HCT116 (cell line): ENCODE results near the gene BRD7. TPM values are rescaled to one million over a fixed set of nuclear protein-coding genes. Genes with fewer than 3 reads are reported as not detected.

ENCODE experiments used
- ATAC-seq: fragments of 200-7000 bp; cut with Tn5 transposase; 2 replicates; pipeline ENCODE4 v1.9.1; 2020; ENCODE audit warnings: mild to moderate bottlenecking, moderate library complexity
- BruUV-seq: library from RNA; stranded (reverse); fragments of 400-500 nt; replicated peaks from 2 replicates; lab custom pipeline; 2021; lab: Mats Ljungman, UMichigan
- CTCF ChIA-PET: fragments of 300-600 bp; sonication (Branson Sonifier 250); formaldehyde crosslinking; loops from one replicate; lab custom pipeline; 2021; ENCODE audit warnings: antibody characterized with exemption; lab: Charles Lee
- POLR2A ChIA-PET: fragments of 300-600, 350-600 bp; sonication (Branson Sonifier 250); formaldehyde crosslinking; loops from one replicate; lab custom pipeline; 2021; ENCODE audit warnings: antibody characterized with exemption; lab: Charles Lee
- RAD21 ChIA-PET, 2 experiments: fragments of 300-600 bp; sonication (Branson Sonifier 250); formaldehyde crosslinking; loops; one replicate each; lab custom pipeline; 2023; ENCODE audit warnings: low total read pairs in 2 of 2; ENCODE audit not compliant: uncharacterized antibody in 2 of 2, unreplicated experiment in 2 of 2, low non-redundant PET in 1 of 2; lab: Charles Lee
- DNase-seq: peaks from one replicate; pipeline ENCODE4 v3.0.0-alpha.2; 2010; ENCODE audit warnings: low read depth, low spot score
- H2AFZ ChIP-seq: fragments of 200-600 bp; shearing (Covaris generic), sonication (generic); 2 replicates; pipeline ENCODE4 v1.6.1; 2017; ENCODE audit warnings: low read depth, mixed run types, mixed read lengths, antibody characterized with exemption, low read length; ENCODE audit not compliant: poor library complexity, severe bottlenecking
- H3K27ac ChIP-seq: 2 replicates; pipeline ENCODE4 v1.5.1; 2012; ENCODE audit warnings: low read depth, low read length
- H3K27me3 ChIP-seq: fragments of 200-600 bp; sonication (generic); 2 replicates; pipeline ENCODE4 v1.6.1; 2016; ENCODE audit warnings: mixed run types, low read length, mixed read lengths; ENCODE audit not compliant: insufficient read depth
- H3K36me3 ChIP-seq, 2 experiments: fragments of 200-500 bp in 1 of 2; fragments of 200-600 bp in 1 of 2; sonication (Bioruptor generic) in 1 of 2; sonication (generic) in 1 of 2; 2 replicates each; pipeline versions ENCODE4 v1.5.1 to v1.6.1; 2014 to 2016; ENCODE audit warnings: low read length in 2 of 2, inconsistent platforms in 1 of 2, mixed read lengths in 1 of 2, mixed run types in 1 of 2; ENCODE audit not compliant: insufficient read depth in 2 of 2, control insufficient read depth in 1 of 2
- H3K4me1 ChIP-seq, 2 experiments: fragments of 200-600 bp in 1 of 2; sonication (generic) in 1 of 2; 2 replicates each; pipeline versions ENCODE4 v1.5.1 to v1.6.1; 2012 to 2017; ENCODE audit warnings: low read length in 2 of 2, inconsistent platforms in 1 of 2, mild to moderate bottlenecking in 1 of 2, mixed read lengths in 1 of 2, mixed run types in 1 of 2, moderate library complexity in 1 of 2; ENCODE audit not compliant: insufficient read depth in 2 of 2, control insufficient read depth in 1 of 2
- H3K4me2 ChIP-seq: fragments of 200-600 bp; sonication (generic); 2 replicates; pipeline ENCODE4 v1.6.1; 2017; ENCODE audit warnings: mixed run types, low read length, mixed read lengths
- H3K4me3 ChIP-seq, 2 experiments: fragments of 200-600 bp in 1 of 2; sonication (generic) in 1 of 2; replicated peaks in 1 of 2; 2 replicates each; pipeline ENCODE4 v1.5.1; 2011 to 2016; ENCODE audit warnings: low read length in 2 of 2, control low read depth in 1 of 2, low read depth in 1 of 2, mild to moderate bottlenecking in 1 of 2, mixed read lengths in 1 of 2, mixed run types in 1 of 2
- H3K79me2 ChIP-seq: fragments of 200-600 bp; sonication (generic); 2 replicates; pipeline ENCODE4 v1.6.1; 2017; ENCODE audit warnings: mild to moderate bottlenecking, mixed run types, low read length, moderate library complexity, mixed read lengths; ENCODE audit not compliant: insufficient read depth
- H3K9ac ChIP-seq: fragments of 200-600 bp; sonication (generic); 2 replicates; pipeline ENCODE4 v1.6.1; 2016; ENCODE audit warnings: low read length, mixed read lengths
- H3K9me2 ChIP-seq: fragments of 200-600 bp; sonication (generic), shearing (Covaris generic); 2 replicates; pipeline ENCODE4 v1.6.1; 2017; ENCODE audit warnings: mixed run types, mild to moderate bottlenecking, moderate library complexity; ENCODE audit not compliant: insufficient read depth
- H3K9me3 ChIP-seq, 2 experiments: fragments of 200-500 bp in 1 of 2; fragments of 200-600 bp in 1 of 2; sonication (Bioruptor generic) in 1 of 2; sonication (generic) in 1 of 2; 2 replicates each; pipeline ENCODE4 v1.6.1; 2014 to 2017; ENCODE audit warnings: low read length in 2 of 2, mixed read lengths in 2 of 2, inconsistent platforms in 1 of 2, low read depth in 1 of 2, mild to moderate bottlenecking in 1 of 2, mixed run types in 1 of 2, moderate library complexity in 1 of 2; ENCODE audit not compliant: control insufficient read depth in 1 of 2, insufficient read depth in 1 of 2
- H4K20me1 ChIP-seq: fragments of 200-600 bp; sonication (generic), shearing (Covaris generic); 2 replicates; pipeline ENCODE4 v1.6.1; 2017; ENCODE audit warnings: mixed run types, mild to moderate bottlenecking, moderate library complexity; ENCODE audit not compliant: insufficient read depth
- CBX3 ChIP-seq: IDR thresholded peaks from 2 replicates; pipeline ENCODE4 v1.6.1; 2012; ENCODE audit warnings: low read depth
- EGR1 ChIP-seq: IDR thresholded peaks from 2 replicates; pipeline ENCODE4 v1.6.1; 2012; ENCODE audit warnings: low read depth
- ELF1 ChIP-seq: IDR thresholded peaks from 2 replicates; pipeline ENCODE4 v1.6.1; 2012; ENCODE audit warnings: low read depth, borderline replicate concordance
- EZH2 ChIP-seq: fragments of 200-600 bp; sonication (generic); IDR thresholded peaks from 2 replicates; pipeline ENCODE4 v1.6.1; 2017; ENCODE audit warnings: antibody characterized with exemption, mixed run types
- FOSL1 ChIP-seq: IDR thresholded peaks from 2 replicates; pipeline ENCODE4 v1.6.1; 2012; ENCODE audit warnings: low read depth
- JUND ChIP-seq: IDR thresholded peaks from 2 replicates; pipeline ENCODE4 v1.6.1; 2012
- POLR2A ChIP-seq: IDR thresholded peaks from 2 replicates; pipeline ENCODE4 v1.7.0; 2011; ENCODE audit warnings: borderline replicate concordance; ENCODE audit not compliant: insufficient read depth, insufficient read length; ENCODE audit errors: extremely low read depth
- POLR2AphosphoS5 ChIP-seq: IDR thresholded peaks from 2 replicates; pipeline ENCODE4 v1.6.1; 2011; ENCODE audit warnings: mild to moderate bottlenecking, low read depth, low read length, moderate library complexity
- SIN3A ChIP-seq: IDR thresholded peaks from 2 replicates; pipeline ENCODE4 v1.6.1; 2012; ENCODE audit warnings: low read depth
- SP1 ChIP-seq: IDR thresholded peaks from 2 replicates; pipeline ENCODE4 v1.6.1; 2012; ENCODE audit warnings: low read depth
- SRF ChIP-seq: IDR thresholded peaks from 2 replicates; pipeline ENCODE4 v1.6.1; 2012; ENCODE audit warnings: low read depth
- TCF7L2 ChIP-seq: IDR thresholded peaks from 2 replicates; pipeline ENCODE4 v1.7.0; 2011; ENCODE audit warnings: borderline replicate concordance, inconsistent platforms; ENCODE audit not compliant: insufficient read depth, insufficient read length; ENCODE audit errors: extremely low read depth
- YY1 ChIP-seq: IDR thresholded peaks from 2 replicates; pipeline ENCODE4 v1.6.1; 2011; ENCODE audit warnings: low read length, low read depth, moderate library complexity, mild to moderate bottlenecking; ENCODE audit not compliant: insufficient replicate concordance; ENCODE audit errors: extremely low read depth
- ZFX ChIP-seq: fragments of 450-650 bp; IDR thresholded peaks from 2 replicates; pipeline ENCODE4 v1.6.1; 2017
- ZNF274 ChIP-seq: fragments of 200-500 bp; sonication (Bioruptor generic); IDR thresholded peaks from 2 replicates; pipeline ENCODE4 v1.6.1; 2014; ENCODE audit warnings: mild to moderate bottlenecking, low read depth, low read length, inconsistent platforms
- intact Hi-C: fragments of 100-400 bp; cut with micrococcal nuclease; formaldehyde crosslinking; loops from 2 replicates; pipeline ENCODE4 v1.10.0; 2022
- total RNA-seq: library from RNA; stranded (reverse); gene quantifications from one replicate; pipeline ENCODE4 v1.2.1, GENCODE V29; 2021; ENCODE audit not compliant: unreplicated experiment
- TF ChIP-seq, protein P1 (sequence below): IDR thresholded peaks from 2 replicates; pipeline ENCODE4 v1.6.1; 2012
- TF ChIP-seq, protein P2 (sequence below): IDR thresholded peaks from 2 replicates; pipeline ENCODE4 v1.6.1; 2012

Gene BRD7
- total RNA-seq, 1 experiment from 2014 or later: 85.4 TPM

DNA sequence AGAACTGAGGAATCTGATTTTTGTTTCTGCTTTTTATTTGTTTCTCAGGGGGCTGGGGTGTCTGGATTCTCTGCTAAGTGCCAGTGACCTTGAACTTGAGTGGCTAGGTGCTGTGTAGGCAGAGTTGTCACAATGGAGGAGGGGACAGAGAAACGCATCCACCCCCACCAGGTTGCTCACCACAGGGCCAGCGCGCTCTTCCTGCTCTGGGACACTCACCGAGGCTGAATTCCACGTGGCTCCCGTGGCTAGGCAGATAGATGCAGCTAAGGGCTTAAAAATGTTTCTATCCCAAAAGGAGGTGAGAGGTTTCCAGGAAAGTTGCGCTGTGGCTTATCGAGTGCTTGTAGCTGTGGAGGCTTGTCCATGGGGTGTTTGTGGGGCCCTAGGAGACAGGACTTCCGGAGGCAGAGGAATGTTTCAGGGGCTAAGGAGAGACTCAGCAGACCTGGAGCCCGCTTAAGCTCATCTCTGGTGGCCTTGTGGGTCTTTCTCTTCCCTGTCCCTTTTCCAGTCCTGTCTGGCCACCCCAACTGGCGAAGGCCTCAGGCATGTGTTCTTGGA is 65.7 kb downstream of the BRD7 start:
- CTCF ChIA-PET: no interaction called here
- no peak for TF ChIP-seq ZFX
- TF ChIP-seq ZNF274: no peak
- no peak for TF ChIP-seq POLR2AphosphoS5
- TF ChIP-seq CBX3: no peak
- TF ChIP-seq POLR2A: no peak
- TF ChIP-seq, protein P1, sequence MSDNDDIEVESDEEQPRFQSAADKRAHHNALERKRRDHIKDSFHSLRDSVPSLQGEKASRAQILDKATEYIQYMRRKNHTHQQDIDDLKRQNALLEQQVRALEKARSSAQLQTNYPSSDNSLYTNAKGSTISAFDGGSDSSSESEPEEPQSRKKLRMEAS: no peak
- TF ChIP-seq JUND: no peak
- TF ChIP-seq SRF: no peak
- TF ChIP-seq EZH2: no peak
- no peak for TF ChIP-seq FOSL1
- TF ChIP-seq TCF7L2: no peak
- no peak for TF ChIP-seq ELF1
- TF ChIP-seq, protein P2, sequence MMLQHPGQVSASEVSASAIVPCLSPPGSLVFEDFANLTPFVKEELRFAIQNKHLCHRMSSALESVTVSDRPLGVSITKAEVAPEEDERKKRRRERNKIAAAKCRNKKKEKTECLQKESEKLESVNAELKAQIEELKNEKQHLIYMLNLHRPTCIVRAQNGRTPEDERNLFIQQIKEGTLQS: no peak
- no peak for TF ChIP-seq SP1
- no peak for TF ChIP-seq SIN3A
- TF ChIP-seq EGR1: no peak
- no peak for TF ChIP-seq YY1
- TF ChIP-seq, all 23 proteins: peak for 0
- intact Hi-C loops: no loop called here

More for the DNA sequence above, 65.7 kb downstream of the BRD7 start:
- no peaks in the 10 kb centered on the region for H3K79me2 ChIP-seq
- no peak overlapping the region for H3K9ac ChIP-seq
- no peak overlapping the region for H3K4me3 ChIP-seq
- H3K27ac ChIP-seq: no peak overlapping the region
- no peak for ATAC-seq
- POLR2A ChIA-PET: no interaction called here
- no TSS peak for BruUV-seq
- H2AFZ ChIP-seq: no peak overlapping the region
- H3K9me2 ChIP-seq: no peaks in the 10 kb centered on the region
- DNase-seq: no peak
- H3K4me1 ChIP-seq: peaks cover 0 to 13% of the 10 kb centered on the region in 2 experiments; a peak in 2 of 4 replicates
- no peaks in the 10 kb centered on the region for H3K36me3 ChIP-seq
- no peaks in the 10 kb centered on the region for H3K9me3 ChIP-seq
- RAD21 ChIA-PET: interaction anchor here in 1 of 2 experiments (0.7 kb wide), 1 partner anchor 12 kb away, joined by 3 read pairs; no protein-coding TSS in a partner anchor
- H3K4me2 ChIP-seq: no peak overlapping the region
- no peaks in the 10 kb centered on the region for H4K20me1 ChIP-seq
- H3K27me3 ChIP-seq: no peaks in the 10 kb centered on the region
